Measurements from ENCODE around the gene CDK19. TPM values are rescaled to one million over a fixed set of nuclear protein-coding genes. Genes with fewer than 3 reads are reported as not detected.

The CDK19 gene
- polyA plus RNA-seq, 1 of the 3 experiments (the other 2 are of a cell fraction) = 6.5 TPM

GRCh38 chr6:110590821-110591351, 224.4 kb downstream of the CDK19 start:
- WGBS (ENCODE audit: low lambda C conversion rate) = 61% methylated on average over 3 of the region's 3 CpGs
- H4K20me1 ChIP-seq (ENCODE audit: insufficient read depth) = no peaks in the 10 kb centered on the region
- no peaks in the 10 kb centered on the region for H3K36me3 ChIP-seq (replicated peaks in 1 of 2; ENCODE audit: control insufficient read depth in 1 of 2, insufficient read depth in 2 of 2, low read length in 1 of 2)
- no peaks in the 10 kb centered on the region for H3K79me2 ChIP-seq (ENCODE audit: insufficient read depth)
- no peak overlapping the region for H3K4me3 ChIP-seq (ENCODE audit: low read depth in 2 of 2, low read length in 1 of 2)
- H2AFZ ChIP-seq (ENCODE audit: low read depth) = no peak overlapping the region
- POLR2A ChIA-PET = no interaction called here
- H3K4me2 ChIP-seq = no peak overlapping the region
- CTCF ChIA-PET = no interaction called here
- H3K4me1 ChIP-seq (ENCODE audit: control insufficient read depth in 1 of 2, insufficient read depth in 2 of 2, low read depth in 1 of 2, low read length in 1 of 2) = no peaks in the 10 kb centered on the region
- no peak overlapping the region for H3K27ac ChIP-seq (ENCODE audit: low read depth in 2 of 2, low read length in 1 of 2)
- H3K27me3 ChIP-seq (ENCODE audit: insufficient read depth) = no peaks in the 10 kb centered on the region
- DNase-seq = no peak
- no peaks in the 10 kb centered on the region for H3K9me2 ChIP-seq
- TF ChIP-seq ELF1 (IDR thresholded peaks at IDR 0.05) (no peak), PBX3 (IDR thresholded peaks at IDR 0.05) (no peak), YY1 (IDR thresholded peaks at IDR 0.05; ENCODE audit: low read depth) (no peak), TCF12 (IDR thresholded peaks at IDR 0.05) (no peak), EZH2phosphoT487 (IDR thresholded peaks at IDR 0.05; ENCODE audit: borderline replicate concordance, low read depth) (no peak), RAD21 (IDR thresholded peaks at IDR 0.05; ENCODE audit: low read length) (no peak), EP300 (IDR thresholded peaks at IDR 0.05; ENCODE audit: borderline replicate concordance in 1 of 2, low read depth in 1 of 2, low read length in 1 of 2) (no peak), FOXJ3 (CRISPR knock-in tag; IDR thresholded peaks at IDR 0.05) (no peak), SIN3A (IDR thresholded peaks at IDR 0.05; ENCODE audit: borderline replicate concordance, low read depth, low read length) (no peak)
- TF ChIP-seq, protein P1, sequence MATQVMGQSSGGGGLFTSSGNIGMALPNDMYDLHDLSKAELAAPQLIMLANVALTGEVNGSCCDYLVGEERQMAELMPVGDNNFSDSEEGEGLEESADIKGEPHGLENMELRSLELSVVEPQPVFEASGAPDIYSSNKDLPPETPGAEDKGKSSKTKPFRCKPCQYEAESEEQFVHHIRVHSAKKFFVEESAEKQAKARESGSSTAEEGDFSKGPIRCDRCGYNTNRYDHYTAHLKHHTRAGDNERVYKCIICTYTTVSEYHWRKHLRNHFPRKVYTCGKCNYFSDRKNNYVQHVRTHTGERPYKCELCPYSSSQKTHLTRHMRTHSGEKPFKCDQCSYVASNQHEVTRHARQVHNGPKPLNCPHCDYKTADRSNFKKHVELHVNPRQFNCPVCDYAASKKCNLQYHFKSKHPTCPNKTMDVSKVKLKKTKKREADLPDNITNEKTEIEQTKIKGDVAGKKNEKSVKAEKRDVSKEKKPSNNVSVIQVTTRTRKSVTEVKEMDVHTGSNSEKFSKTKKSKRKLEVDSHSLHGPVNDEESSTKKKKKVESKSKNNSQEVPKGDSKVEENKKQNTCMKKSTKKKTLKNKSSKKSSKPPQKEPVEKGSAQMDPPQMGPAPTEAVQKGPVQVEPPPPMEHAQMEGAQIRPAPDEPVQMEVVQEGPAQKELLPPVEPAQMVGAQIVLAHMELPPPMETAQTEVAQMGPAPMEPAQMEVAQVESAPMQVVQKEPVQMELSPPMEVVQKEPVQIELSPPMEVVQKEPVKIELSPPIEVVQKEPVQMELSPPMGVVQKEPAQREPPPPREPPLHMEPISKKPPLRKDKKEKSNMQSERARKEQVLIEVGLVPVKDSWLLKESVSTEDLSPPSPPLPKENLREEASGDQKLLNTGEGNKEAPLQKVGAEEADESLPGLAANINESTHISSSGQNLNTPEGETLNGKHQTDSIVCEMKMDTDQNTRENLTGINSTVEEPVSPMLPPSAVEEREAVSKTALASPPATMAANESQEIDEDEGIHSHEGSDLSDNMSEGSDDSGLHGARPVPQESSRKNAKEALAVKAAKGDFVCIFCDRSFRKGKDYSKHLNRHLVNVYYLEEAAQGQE (IDR thresholded peaks at IDR 0.05; ENCODE audit: low read depth, low read length) = no peak
- H3F3A ChIP-seq (replicated peaks; ENCODE audit: insufficient read depth) = no peaks in the 10 kb centered on the region
- H3K9ac ChIP-seq = no peak overlapping the region
- H3K9me3 ChIP-seq = no peaks in the 10 kb centered on the region

DNA sequence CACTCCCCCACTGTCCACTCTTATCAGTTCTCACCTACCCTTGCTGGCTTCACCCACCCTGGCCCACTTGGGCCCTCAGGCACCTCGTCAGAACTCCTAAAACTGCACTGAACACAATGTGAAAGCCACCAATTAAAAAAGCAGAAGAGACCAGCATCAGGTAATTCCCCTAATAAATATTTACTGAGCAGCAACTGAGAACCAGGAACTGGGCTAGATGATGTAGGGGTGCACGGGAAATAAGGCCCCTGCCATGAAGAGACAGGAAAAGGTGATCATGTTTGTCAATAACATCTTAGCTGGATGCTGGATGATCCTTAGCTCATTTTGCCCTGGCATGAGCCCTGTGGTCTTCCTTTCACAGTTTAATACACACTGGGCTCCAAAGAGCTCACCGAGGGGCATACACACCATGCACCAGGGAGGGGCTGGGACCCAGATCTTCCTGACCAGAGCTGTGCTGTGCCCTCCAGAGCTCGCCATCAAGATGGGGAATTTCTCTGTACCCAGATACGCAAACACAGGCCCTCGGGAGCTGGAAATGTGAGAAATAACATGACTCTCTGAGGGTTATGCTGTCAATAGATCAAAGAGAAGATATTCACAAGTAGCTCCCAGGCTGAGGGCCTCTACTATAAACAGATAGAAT, 225.3 kb downstream of the CDK19 start:
- Histone ChIP-seq H3K9me2 (no peaks in the 10 kb centered on the region), H3K9ac (no peak overlapping the region), H3K4me2 (no peak overlapping the region), H4K20me1 (ENCODE audit: insufficient read depth) (no peaks in the 10 kb centered on the region), H2AFZ (ENCODE audit: low read depth) (no peak overlapping the region), H3K79me2 (ENCODE audit: insufficient read depth) (no peaks in the 10 kb centered on the region), H3K36me3 (replicated peaks in 1 of 2; ENCODE audit: control insufficient read depth in 1 of 2, insufficient read depth in 2 of 2, low read length in 1 of 2) (no peaks in the 10 kb centered on the region), H3K4me1 (ENCODE audit: control insufficient read depth in 1 of 2, insufficient read depth in 2 of 2, low read depth in 1 of 2, low read length in 1 of 2) (no peaks in the 10 kb centered on the region), H3K27ac (ENCODE audit: low read depth in 2 of 2, low read length in 1 of 2) (no peak overlapping the region), H3K4me3 (ENCODE audit: low read depth in 2 of 2, low read length in 1 of 2) (no peak overlapping the region), H3K9me3 (no peaks in the 10 kb centered on the region), H3K27me3 (ENCODE audit: insufficient read depth) (no peaks in the 10 kb centered on the region), H3F3A (replicated peaks; ENCODE audit: insufficient read depth) (no peaks in the 10 kb centered on the region)
- WGBS (ENCODE audit: low lambda C conversion rate) = 80% methylated on average over 6 of the region's 6 CpGs
- DNase-seq = no peak
- POLR2A ChIA-PET = no interaction called here
- TF ChIP-seq RFX5 (IDR thresholded peaks at IDR 0.05; ENCODE audit: low read length) (no peak), RCOR1 (IDR thresholded peaks at IDR 0.05; ENCODE audit: low read length) (no peak), TAF1 (IDR thresholded peaks at IDR 0.05; ENCODE audit: borderline replicate concordance, low read depth, low read length) (no peak), FOSL2 (IDR thresholded peaks at IDR 0.05; ENCODE audit: borderline replicate concordance, low read depth) (no peak)
- TF ChIP-seq, protein P2, sequence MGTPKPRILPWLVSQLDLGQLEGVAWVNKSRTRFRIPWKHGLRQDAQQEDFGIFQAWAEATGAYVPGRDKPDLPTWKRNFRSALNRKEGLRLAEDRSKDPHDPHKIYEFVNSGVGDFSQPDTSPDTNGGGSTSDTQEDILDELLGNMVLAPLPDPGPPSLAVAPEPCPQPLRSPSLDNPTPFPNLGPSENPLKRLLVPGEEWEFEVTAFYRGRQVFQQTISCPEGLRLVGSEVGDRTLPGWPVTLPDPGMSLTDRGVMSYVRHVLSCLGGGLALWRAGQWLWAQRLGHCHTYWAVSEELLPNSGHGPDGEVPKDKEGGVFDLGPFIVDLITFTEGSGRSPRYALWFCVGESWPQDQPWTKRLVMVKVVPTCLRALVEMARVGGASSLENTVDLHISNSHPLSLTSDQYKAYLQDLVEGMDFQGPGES (IDR thresholded peaks at IDR 0.05; ENCODE audit: low read depth, low read length) = no peak
- CTCF ChIA-PET = no interaction called here

Measured in SK-N-SH (cell line).